D721Med (cell line): ENCODE results near the gene PLCG2.
A peak's percentile ranks its signal among the peaks of the same experiment; 100 is the strongest.

ENCODE experiments used
- DNase-seq: peaks from one replicate; pipeline ENCODE4 v3.0.0; 2011; ENCODE audit warnings: low spot score; ENCODE audit not compliant: insufficient read length
- FAIRE-seq: peaks from 2 replicates; lab custom pipeline; 2011; peaks lifted over from hg19 to GRCh38; lab: Jason Lieb, UNC
- TF ChIP-seq, protein P1 (sequence below): IDR thresholded peaks from 2 replicates; pipeline ENCODE4 v1.5.1; 2012; ENCODE audit warnings: mild to moderate bottlenecking, control low read depth; ENCODE audit not compliant: insufficient read depth; ENCODE audit errors: missing control alignments

The PLCG2 gene

DNA sequence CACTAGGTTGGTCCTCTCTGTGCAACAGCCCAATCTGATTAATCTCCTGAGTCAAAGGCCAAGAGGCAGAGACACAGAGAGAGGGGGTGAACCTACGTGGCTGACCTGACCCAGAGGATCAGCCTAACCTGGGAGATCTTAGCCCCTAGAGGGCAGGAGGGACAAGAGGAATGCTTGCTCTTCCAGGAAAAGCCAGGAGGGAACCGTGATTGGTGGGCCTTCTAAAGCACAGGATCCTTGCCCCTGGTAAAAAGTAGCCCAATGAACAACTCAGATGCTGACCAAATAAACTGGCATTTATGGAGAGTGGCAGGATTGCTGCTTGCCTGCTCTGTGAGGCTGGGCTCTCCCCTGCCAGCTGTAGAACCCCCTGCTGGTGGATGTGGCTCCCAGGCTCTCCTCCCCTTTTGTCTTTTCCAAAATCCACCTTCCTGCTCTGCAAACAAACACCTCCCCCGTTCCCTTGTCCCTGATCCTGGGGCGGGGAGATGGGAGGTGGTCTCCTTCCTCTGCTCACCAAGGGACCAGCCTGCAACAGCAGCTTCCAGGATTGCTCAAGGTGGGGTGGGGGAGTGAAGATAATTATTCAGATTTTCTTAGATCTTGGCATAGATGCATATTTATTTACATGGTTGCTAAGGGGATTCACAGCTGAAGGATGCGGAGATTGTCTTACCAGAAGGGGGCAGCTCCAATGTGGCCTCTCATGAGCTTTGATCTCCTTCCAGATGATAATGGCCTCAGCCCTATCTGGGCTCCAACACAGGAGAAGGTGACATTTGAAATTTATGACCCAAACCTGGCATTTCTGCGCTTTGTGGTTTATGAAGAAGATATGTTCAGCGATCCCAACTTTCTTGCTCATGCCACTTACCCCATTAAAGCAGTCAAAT, 160.3 kb downstream of the PLCG2 start:
- TF ChIP-seq, protein P1, sequence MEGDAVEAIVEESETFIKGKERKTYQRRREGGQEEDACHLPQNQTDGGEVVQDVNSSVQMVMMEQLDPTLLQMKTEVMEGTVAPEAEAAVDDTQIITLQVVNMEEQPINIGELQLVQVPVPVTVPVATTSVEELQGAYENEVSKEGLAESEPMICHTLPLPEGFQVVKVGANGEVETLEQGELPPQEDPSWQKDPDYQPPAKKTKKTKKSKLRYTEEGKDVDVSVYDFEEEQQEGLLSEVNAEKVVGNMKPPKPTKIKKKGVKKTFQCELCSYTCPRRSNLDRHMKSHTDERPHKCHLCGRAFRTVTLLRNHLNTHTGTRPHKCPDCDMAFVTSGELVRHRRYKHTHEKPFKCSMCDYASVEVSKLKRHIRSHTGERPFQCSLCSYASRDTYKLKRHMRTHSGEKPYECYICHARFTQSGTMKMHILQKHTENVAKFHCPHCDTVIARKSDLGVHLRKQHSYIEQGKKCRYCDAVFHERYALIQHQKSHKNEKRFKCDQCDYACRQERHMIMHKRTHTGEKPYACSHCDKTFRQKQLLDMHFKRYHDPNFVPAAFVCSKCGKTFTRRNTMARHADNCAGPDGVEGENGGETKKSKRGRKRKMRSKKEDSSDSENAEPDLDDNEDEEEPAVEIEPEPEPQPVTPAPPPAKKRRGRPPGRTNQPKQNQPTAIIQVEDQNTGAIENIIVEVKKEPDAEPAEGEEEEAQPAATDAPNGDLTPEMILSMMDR: no peak
- FAIRE-seq: no peak

DNA sequence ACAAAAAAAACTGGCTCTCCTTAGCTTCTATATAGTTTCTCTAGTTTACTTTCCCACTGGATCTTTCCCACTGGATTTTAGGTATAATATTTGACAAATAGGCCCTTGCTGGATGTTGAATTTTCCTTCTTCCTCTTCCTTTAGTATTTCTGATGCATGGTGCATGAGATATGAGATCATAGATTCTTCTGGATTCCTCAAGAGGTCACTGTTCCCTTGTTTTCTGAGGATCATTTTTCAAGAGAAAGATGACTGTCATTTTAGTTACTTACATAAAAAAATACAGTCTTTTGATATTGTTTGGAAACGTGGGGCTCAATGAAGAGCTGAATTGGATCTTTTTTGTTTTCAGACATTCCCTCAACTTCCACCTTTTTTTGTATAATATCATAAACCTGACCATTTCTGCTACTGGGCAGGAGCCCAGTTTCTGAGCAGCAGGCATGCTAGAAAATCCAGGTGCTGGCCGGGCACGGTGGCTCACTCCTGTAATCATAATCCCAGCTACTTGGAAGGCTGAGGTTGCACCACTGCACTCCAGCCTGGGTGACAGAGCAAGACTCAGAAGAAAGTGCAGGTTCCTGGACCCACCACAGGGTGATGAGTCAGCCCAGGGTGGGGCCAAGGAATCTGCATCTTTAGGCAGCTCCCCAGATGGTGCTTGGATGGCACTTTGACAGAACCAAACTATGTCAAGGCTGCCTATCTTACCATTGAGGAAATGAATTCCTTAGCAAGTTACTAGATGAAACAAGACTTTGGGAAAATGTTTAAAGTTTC, 161.9 kb downstream of the PLCG2 start:
- DNase-seq: no peak
- FAIRE-seq: no peak
- TF ChIP-seq, protein P1: peak; percentile 67

More for the DNA sequence above, 160.3 kb downstream of the PLCG2 start:
- no peak for DNase-seq

DNA sequence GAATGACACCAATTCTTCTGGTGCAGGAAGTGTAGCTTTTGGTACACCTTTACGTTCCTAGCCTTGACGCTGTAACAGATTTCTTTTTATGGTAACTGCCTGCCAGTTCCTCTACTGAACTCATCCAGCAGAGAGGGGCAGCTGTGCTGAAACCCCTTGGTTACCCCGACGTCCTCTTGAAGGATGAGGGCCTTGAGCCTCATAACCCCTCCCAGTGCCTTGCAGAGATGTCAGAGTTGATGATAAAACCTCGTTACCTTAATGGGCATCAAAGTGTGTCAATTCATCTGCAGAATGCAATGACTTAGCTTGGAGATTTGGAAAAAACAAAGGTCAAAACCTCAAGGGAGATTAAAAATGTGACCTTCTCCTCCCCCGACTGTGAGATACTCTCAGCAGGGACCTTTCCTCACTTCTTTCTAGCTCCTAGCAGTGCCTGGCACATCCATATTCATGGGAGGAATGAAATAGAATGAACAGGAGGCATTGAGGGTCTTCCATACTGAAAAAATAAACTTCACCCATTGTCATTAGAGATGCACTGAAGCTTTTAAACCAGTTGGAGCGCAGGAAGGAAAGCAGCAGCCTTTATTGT, 163.0 kb downstream of the PLCG2 start:
- TF ChIP-seq, protein P1: no peak
- DNase-seq (no peak), FAIRE-seq (no peak)

DNA sequence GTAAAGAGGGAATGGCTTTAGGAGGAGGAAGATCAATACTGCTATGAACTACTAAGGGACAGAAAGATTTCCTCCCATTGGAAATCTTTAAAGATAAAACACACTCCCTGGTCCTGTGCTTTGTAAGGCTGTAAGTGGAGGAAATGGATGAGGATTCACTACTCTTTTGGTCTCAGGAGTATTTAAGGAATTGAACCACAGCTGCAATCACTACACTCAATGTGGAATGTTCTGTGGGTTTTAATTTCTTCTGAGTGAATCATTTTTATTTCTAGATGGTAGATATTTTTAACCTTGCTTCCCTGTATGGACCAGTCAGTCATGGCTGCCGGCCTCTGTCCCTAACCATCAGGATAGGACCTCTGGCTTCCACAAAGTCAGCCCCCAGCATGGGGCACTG, 166.6 kb downstream of the PLCG2 start:
- no peak for DNase-seq
- no peak for FAIRE-seq
- TF ChIP-seq, protein P1: no peak

DNA sequence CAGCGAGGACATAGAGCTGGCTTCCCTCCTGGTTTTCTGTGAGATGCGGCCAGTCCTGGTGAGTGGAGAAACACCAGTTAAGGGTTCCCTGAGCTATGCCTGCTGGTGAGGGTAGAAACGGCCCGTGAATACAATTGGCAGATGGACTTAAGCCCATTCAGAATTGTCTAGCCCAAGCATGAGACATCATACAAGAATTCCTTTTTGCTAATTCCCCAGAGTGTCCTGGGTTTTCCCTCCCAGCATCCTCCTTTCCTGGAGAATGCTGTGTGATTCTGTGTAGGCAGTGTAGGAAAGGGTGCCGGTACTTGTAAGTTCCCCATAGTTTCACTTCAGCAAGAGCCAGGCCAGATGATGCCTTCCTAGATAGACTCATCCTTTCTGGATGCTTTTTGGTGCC, 167.1 kb downstream of the PLCG2 start:
- TF ChIP-seq, protein P1: no peak
- FAIRE-seq (no peak), DNase-seq (no peak)

DNA sequence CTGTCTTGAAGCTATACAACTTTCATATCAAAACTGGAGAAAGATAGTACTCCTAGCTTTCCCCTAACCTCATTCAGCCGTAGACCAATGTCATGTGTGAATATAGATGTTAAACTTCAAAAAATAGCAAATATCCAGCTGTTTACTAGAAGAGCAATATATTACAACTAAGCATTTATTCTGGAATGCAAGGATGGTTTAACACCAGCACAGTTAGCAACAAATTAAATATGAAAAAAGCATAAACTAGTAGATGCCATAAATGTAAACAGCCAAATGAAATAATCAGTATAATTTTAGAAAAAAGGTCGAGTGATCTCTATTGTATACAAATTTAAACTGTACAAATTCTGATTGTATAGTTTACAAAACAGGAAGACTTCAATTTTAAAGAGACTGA, 172.5 kb downstream of the PLCG2 start:
- DNase-seq (no peak), FAIRE-seq (no peak)
- TF ChIP-seq, protein P1: no peak
